ENCODE results near the gene MPHOSPH6. TPM values are rescaled to one million over a fixed set of nuclear protein-coding genes. Genes with fewer than 3 reads are reported as not detected.

The MPHOSPH6 gene
- total and polyA plus RNA-seq, 2 of the 8 experiments (the other 6 are each of a cell fraction or from before 2014, with no cell fraction given): 19.7 to 32.9 TPM

- TF ChIP-seq CHD7 (IDR thresholded peaks at IDR 0.05; ENCODE audit: insufficient replicate concordance, low read length) (no peak), RNF2 (IDR thresholded peaks at IDR 0.05; ENCODE audit: borderline replicate concordance, low read depth, low read length, missing control alignments, poor library complexity, severe bottlenecking) (no peak), SP2 (IDR thresholded peaks at IDR 0.05; ENCODE audit: low read length) (no peak), JUN (IDR thresholded peaks at IDR 0.05; ENCODE audit: low read depth, low read length) (no peak), MAFK (IDR thresholded peaks at IDR 0.05; ENCODE audit: low read depth, low read length) (no peak), RXRA (IDR thresholded peaks at IDR 0.05; ENCODE audit: insufficient read depth, low read depth, low read length) (no peak), TAF7 (optimal IDR thresholded peaks at IDR 0.05; ENCODE audit: borderline replicate concordance, low read depth, low read length) (no peak), SIN3A (conservative IDR thresholded peaks at IDR 0.05 in 1 of 2, IDR thresholded peaks at IDR 0.05 in 1 of 2; ENCODE audit: low read depth in 1 of 2, low read length in 2 of 2) (no peak)
Measured at GRCh38 chr16:82176204-82176603, 6.2 kb upstream of the MPHOSPH6 start (continued).

Measured in H1 (cell line).